ENCODE results near the gene GRID1. TPM values are rescaled to one million over a fixed set of nuclear protein-coding genes. Genes with fewer than 3 reads are reported as not detected.

Gene GRID1
- total RNA-seq, 4 donors from 2014 or later, result 0.03 to 2.7 (median 0.49) TPM

DNA sequence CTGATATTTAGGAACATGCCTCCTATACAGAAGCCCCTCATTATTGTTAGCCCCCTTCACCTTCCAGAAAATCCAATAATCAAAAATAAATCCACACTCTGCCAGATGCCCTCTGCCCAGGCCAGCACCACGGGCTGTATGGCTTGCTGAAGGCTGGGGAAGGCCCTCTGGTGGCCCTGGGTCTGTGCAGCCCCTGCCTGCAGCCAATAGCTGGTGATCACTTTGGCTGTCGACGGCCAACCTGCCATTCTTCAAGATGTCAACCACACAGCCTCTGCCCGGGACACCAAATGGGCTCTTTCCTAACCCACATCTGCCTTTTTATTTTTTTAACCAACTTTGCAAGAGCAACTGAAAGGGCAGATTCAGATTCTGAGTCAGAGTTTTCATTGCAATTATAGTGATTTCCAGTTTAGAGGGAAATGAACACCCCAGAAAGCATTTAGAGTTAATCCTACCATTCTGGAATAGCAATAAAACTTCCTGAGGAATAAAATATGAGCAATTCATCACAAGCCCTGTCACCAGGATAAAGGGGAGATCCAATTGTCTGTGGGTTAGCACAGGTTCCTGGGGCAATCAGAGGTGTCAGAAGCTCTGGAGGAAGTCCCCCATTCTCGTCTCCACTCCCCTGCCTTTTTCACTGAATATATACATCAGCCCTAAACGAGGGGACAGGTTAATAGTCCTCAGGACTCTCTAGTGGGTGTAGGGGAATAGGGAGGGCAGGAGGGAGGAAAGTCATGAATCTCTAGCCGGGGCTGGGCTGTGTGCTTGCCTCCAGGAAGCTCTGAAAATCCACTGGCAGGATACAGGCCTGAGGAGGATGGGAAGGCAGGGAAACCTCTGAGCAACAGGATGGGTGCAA lies 211.3 kb downstream of the GRID1 start:
- no peaks in the 10 kb centered on the region for H3K36me3 ChIP-seq
- H3K4me1 ChIP-seq, result no peaks in the 10 kb centered on the region
- H3K9me3 ChIP-seq, result no peaks in the 10 kb centered on the region
- WGBS, 2 donors, result 30 to 43% methylated on average over 6 to 7 of the region's 7 CpGs
- no peak overlapping the region for H3K4me3 ChIP-seq
- H3K27ac ChIP-seq, result no peak overlapping the region
- H3K27me3 ChIP-seq, result no peaks in the 10 kb centered on the region
- intact Hi-C loops (cut with DNase I), result no loop called here
- no peak for TF ChIP-seq POLR2A (IDR thresholded peaks at IDR 0.05)
- TF ChIP-seq, protein P1, sequence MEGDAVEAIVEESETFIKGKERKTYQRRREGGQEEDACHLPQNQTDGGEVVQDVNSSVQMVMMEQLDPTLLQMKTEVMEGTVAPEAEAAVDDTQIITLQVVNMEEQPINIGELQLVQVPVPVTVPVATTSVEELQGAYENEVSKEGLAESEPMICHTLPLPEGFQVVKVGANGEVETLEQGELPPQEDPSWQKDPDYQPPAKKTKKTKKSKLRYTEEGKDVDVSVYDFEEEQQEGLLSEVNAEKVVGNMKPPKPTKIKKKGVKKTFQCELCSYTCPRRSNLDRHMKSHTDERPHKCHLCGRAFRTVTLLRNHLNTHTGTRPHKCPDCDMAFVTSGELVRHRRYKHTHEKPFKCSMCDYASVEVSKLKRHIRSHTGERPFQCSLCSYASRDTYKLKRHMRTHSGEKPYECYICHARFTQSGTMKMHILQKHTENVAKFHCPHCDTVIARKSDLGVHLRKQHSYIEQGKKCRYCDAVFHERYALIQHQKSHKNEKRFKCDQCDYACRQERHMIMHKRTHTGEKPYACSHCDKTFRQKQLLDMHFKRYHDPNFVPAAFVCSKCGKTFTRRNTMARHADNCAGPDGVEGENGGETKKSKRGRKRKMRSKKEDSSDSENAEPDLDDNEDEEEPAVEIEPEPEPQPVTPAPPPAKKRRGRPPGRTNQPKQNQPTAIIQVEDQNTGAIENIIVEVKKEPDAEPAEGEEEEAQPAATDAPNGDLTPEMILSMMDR (IDR thresholded peaks at IDR 0.05), result no peak
- no peak for DNase-seq

DNA sequence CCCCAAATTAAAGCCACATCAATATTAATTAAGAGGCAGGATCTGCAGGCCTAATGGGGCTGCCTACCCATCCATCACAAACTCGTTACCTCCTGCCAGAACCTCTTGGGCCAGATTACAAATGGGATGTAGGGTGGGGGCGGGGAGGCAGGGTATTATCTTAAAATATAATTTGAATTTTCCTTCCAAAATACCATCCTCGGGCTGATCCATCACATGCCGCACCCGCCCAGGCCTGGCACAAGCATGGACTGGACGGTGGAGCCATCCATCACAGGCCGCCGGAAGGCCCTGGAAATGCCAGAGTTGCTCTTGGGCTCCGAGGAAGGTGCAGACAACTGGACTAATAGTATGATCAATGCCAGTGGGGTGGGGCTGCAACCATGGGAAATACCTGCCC lies 212.8 kb downstream of the GRID1 start:
- intact Hi-C loops (cut with DNase I), result no loop called here
- Histone ChIP-seq H3K27me3 (no peaks in the 10 kb centered on the region), H3K27ac (no peak overlapping the region), H3K4me1 (no peaks in the 10 kb centered on the region), H3K9me3 (no peaks in the 10 kb centered on the region), H3K36me3 (no peaks in the 10 kb centered on the region), H3K4me3 (no peak overlapping the region)
- DNase-seq, result no peak
- TF ChIP-seq, protein P1 (IDR thresholded peaks at IDR 0.05), result no peak
- TF ChIP-seq POLR2A (IDR thresholded peaks at IDR 0.05), result no peak
- WGBS, 2 donors, result 86 to 87% methylated on average over 9 of the region's 9 CpGs

DNA sequence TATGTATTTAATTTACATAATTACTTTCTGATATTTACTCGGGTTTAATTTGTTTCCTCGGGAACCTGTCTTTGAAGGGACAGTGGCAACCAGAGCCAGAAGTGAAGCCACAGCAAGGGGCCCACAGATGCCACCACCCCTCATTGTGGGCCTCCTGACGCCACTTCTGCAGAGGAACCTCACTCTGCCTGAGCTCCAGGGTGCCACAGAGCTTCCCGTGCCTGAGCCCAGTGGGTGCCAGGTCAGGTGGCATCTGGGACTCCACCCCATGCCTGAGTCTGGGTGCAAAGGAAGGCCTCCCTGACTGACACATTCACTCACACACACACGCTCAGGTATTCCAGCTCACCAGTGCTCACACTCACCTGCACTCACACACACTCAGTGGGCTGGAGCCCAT lies 213.7 kb downstream of the GRID1 start:
- no peaks in the 10 kb centered on the region for H3K36me3 ChIP-seq
- no peak for DNase-seq
- H3K27me3 ChIP-seq, result no peaks in the 10 kb centered on the region
- no peaks in the 10 kb centered on the region for H3K4me1 ChIP-seq
- H3K4me3 ChIP-seq, result no peak overlapping the region
- H3K9me3 ChIP-seq, result no peaks in the 10 kb centered on the region
- no peak overlapping the region for H3K27ac ChIP-seq
- WGBS, 2 donors, result 78 to 83% methylated on average over 3 to 4 of the region's 5 CpGs
- TF ChIP-seq POLR2A (IDR thresholded peaks at IDR 0.05), result no peak
- TF ChIP-seq, protein P1 (IDR thresholded peaks at IDR 0.05), result no peak
- intact Hi-C loops (cut with DNase I), result no loop called here

DNA sequence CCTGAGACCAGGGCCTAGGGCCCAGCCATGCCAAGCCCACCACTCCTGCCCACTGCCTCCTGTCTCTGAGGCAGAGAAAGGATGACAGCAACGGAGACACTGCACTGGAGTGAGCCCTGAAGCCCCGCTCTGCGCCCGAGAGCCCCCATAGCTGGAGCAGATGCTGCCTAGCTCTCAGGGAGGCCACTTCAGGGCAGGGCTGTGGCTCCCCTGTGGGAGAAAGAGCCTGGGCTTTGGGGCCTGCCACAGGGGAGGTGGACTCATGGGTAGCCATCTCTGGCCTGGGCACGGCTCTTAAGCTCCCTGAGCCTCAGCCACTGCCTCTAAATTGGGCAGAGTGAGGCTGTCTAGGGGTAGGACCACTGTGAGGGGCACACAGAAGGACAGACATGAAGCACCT lies 214.2 kb downstream of the GRID1 start:
- WGBS, 2 donors, result 60 to 87% methylated on average over 1 to 4 of the region's 5 CpGs

DNA sequence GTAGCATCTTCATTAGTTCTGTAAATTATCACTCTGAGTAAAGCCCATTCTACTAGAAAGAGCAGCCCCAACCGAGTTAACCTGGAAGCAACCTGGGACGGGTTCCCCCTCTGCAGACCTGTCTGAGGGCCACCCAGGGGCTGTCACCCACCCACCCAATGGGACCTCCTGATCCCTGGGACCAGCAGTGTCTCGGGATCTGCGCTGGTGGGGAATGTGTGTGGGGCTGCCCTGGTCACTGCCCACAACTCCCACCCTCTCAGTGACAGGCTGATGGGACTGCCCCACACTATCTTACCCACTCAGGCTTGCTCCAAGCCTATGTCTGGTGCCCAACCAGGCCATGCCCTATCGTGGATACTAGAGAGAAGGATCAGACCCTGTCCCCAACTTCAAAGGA lies 215.0 kb downstream of the GRID1 start:
- no peaks in the 10 kb centered on the region for H3K9me3 ChIP-seq
- no peaks in the 10 kb centered on the region for H3K36me3 ChIP-seq
- 80 to 100% methylated on average over 1 to 5 of the region's 5 CpGs for WGBS, 2 donors
- no peaks in the 10 kb centered on the region for H3K27me3 ChIP-seq
- DNase-seq, result no peak
- H3K27ac ChIP-seq, result no peak overlapping the region
- TF ChIP-seq POLR2A (IDR thresholded peaks at IDR 0.05), result no peak
- TF ChIP-seq, protein P1 (IDR thresholded peaks at IDR 0.05), result no peak
- intact Hi-C loops (cut with DNase I), result no loop called here
- no peaks in the 10 kb centered on the region for H3K4me1 ChIP-seq
- H3K4me3 ChIP-seq, result no peak overlapping the region

More for the DNA sequence above, 214.2 kb downstream of the GRID1 start:
- H3K4me1 ChIP-seq, result no peaks in the 10 kb centered on the region
- H3K9me3 ChIP-seq, result no peaks in the 10 kb centered on the region
- H3K27me3 ChIP-seq, result no peaks in the 10 kb centered on the region
- no peak overlapping the region for H3K27ac ChIP-seq
- DNase-seq, result no peak
- no peak for TF ChIP-seq POLR2A (IDR thresholded peaks at IDR 0.05)
- TF ChIP-seq, protein P1 (IDR thresholded peaks at IDR 0.05), result no peak
- no peak overlapping the region for H3K4me3 ChIP-seq
- intact Hi-C loops (cut with DNase I), result no loop called here
- H3K36me3 ChIP-seq, result no peaks in the 10 kb centered on the region

Measured in esophagus squamous epithelium (tissue), 5 donors.